ENCODE results near the gene PRSS2. TPM values are rescaled to one million over a fixed set of nuclear protein-coding genes. Genes with fewer than 3 reads are reported as not detected.
A peak's percentile ranks its signal among the peaks of the same experiment; 100 is the strongest.
"Not testable (repeated sequence)": the region's sequence is repeated elsewhere in the genome, so short reads cannot be mapped to it uniquely, and the experiment has no call there.

The PRSS2 gene
- total RNA-seq, result not detected

DNA sequence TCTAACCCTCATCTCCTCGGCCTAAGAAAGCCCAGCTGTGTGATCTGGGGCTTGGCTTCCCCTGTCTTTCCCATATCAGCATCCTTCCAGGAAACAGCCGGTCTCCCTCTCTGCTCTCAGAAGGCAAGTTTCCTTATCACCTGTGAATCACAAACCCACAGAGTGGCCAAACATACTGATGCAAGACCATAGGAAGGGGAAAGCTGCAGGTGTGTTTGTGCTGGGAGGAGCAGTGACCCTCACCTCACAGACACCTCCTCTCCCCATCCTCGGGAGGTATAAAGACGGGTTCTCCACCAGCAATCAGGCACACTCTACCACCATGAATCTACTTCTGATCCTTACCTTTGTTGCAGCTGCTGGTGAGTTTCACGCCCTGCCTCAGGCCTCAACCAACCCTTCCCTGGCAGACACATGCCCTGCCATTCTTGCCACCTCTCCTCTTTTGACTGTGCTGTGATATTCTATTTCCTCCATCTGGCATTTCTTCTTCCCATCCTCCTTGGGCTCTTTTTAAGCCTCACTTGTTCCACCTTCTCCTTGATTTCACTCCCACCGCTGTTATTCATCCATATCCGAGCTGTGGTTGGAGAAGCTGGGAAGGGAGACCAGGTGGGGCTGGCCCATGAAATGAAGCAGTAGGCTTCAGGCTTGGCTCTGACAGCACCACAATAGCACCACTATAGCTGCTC lies at the start of gene PRSS2:
Gene PRSS2 (plus strand): TSS at position 310 of the 692 bp plus-strand sequence. CDS start 13 bp downstream, at position 323.
- no peak for ATAC-seq

DNA sequence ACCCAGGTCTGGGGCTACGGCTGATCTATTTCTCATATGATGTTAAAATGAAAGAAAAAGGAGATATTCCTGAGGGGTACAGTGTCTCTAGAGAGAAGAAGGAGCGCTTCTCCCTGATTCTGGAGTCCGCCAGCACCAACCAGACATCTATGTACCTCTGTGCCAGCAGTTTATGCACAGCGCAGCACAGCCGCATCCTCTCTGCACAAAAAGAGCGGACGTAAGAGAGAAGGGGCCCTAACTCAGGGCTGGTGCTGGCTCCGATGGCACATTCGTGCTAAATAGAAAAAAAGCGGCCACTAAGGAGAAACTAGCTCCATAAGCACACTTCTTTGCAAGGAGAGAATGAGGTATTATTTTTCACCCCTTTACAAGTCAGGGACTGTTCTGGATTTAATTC lies 49.8 kb upstream of the PRSS2 start:
- no peak for ATAC-seq

DNA sequence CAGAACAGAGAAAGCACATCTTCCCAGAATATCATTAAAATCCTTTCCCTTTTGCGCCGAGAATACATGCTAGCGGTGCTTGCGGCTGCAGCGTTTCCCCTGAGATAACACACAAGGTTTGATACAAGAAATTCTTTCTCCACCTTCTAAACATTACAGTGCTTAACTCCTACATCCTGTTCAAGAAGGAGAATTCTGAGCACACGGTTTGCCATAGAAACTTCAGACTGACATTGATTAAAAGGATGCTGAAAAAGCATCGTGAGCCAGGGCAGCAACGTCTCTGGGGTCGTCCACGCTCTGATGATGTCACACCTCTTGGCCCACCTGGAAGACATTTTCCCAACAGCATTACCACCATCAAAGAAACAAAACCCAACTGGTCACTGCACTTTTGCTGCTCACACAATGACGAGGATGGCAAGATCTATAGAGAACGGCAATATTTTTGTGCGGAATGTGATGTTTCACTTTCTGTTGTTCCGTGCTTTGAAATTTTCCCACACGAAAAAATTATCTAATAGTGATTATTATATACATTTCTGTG lies 48.4 kb upstream of the PRSS2 start:
- no peak for ATAC-seq

DNA sequence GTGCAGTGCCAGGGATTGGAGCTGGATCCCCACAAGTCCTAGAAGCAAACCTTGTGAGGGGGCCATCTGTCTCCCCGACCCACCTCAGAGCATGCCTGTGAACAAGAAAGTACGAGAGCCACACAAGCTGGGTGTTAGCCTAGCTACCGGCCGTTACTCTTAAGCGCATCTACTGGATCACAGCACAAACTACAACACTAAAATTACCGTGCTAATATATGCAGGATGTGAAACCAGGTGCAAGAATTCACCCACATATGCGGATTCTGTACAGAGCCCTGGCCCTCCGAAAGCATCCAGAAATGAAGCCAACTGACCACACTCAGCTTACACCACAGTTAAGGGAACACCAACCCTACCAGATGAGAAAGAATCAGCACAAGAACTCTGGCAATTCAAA lies 37.5 kb upstream of the PRSS2 start:
- no peak for ATAC-seq

DNA sequence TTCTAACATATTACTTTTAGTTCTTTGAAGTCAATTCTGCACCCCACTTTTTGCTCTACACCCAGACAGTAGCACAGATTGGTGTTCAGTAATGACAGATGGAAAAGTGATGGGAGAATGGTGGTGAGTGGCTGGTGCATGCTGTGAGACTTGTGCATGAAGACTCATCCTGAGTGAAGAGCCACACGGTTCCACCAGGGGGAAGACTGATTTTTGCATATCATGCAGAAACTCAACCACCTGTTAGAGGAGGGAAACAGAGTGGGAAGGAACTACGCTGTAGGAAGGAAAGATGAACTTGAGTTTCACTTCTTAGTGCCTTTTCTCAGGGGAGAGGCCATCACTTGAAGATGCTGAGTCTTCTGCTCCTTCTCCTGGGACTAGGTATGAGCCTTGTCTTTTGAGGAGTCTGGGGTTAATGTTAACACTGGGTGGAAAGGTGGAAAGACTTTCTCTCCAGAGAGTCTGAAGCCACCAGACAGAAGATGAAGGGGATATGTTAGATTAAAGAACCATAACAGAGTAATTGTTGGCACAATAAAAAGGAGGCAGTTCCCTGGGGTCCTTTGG lies 30.8 kb upstream of the PRSS2 start:
- peak; percentile 32 for ATAC-seq

DNA sequence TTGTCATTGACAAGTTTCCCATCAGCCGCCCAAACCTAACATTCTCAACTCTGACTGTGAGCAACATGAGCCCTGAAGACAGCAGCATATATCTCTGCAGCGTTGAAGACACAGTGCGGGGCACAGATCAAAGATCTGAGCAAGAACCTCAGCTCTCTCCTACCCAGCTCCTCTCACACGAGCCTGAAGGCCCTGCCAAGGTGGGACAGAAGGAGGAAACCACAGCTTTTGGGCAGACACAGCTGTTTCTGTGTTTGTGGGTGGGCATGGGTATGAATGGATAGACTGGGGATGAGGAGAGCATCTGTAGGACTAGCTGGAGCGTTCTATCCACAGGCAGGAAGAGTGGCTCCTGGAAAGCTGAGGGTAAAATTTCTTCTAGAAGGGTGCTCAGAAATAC lies 30.0 kb upstream of the PRSS2 start:
- no peak for ATAC-seq

DNA sequence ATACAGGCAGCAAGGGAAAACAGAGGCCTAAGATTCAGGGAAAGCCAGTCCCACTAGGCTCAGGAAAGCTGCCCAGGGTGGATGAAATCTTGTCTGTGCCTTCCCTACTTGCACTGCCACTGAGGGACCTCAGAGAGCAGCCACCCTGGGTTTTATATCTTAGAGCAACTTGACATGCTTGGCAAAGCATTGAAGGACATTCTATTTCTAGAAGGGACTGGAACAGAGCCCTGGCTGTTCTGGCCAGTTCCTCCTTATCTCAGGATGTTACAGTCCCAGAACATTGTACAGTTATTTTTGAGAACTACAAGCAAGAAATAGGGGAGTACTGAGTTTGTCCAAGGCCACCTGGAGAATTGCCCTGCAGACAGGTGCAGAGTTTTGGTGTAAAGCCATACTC lies 28.8 kb upstream of the PRSS2 start:
- ATAC-seq, result not testable (repeated sequence)

DNA sequence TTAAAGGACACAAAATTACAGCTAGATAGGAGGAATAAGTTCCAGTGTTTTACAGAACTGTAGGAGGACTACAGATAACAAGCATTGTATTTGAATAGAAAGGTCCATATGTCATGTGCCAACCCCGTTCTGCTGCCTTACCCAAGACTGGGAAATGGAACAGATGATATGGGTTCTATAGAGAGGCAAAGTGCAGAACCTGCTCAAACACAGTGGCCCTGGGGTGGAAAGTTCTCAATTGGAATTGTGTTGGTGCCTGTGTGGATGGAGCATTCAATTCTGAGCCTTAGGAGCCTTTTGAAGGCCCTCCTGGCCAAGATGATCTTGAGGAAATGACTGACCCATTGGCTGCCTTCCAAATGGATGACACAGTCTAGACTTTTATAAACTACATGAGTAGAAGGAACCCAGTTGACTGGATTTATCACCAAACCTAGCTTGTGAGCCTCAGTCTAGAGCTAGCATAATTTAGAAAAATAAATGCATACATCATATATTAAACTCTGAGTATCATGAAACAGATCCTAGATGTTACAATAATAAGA lies 25.6 kb upstream of the PRSS2 start:
- ATAC-seq, result no peak

DNA sequence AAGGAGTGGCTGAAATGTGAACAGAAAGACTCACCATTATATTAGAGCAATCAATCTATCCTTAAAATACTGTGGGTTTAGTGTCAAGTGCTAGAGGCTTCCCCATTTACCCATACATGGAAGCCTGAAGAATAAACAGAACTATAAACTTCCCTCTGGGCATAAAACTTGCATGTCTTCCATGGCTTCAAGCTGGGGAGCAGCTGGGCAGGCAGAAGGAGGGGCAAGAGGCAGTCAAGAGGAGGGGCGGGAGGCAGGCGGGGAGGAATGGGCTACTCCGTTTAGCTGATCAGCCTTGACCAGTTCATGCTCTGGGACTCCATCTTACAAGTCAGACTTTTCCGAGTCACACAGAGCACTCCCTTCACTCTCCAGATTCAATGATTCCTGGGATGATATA lies 25.0 kb upstream of the PRSS2 start:
- no peak for ATAC-seq

DNA sequence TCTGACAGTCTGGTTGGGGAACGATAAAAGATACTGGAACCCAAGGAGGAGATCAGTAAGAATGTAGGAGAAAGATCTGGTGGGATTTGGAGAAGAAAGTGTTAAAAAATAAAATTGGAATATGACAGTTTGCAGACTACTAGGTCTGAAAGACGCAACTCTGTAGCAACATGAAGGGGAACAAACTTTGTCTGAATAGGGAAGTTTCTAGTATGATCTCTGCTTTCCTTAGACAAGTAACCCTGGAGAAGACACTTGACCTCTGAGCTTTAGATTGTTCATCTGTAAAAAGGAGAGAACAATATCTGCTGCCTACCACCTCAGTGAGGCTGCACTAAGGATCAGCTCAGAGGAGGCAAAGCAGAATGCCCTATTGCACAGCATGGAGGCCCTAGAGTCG lies 24.5 kb upstream of the PRSS2 start:
- no peak for ATAC-seq

DNA sequence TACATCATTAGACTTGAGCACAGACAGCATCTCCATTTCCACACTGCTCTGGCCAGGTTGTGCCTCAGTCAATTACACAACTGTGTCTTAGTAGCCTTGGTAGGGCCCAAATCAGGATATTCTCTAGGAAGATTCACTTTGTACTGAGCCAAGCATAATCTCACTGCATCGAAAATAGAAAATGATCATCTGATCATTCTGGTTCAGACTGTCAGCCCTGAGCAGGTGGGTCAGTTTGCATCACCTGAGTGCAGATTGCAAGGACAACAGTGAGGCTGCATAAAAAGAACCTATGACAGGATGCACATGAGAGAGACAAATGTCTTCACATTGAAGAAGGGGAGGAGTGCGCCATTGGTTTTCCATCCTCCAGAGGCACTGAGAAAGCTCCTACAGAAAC lies 22.4 kb upstream of the PRSS2 start:
- ATAC-seq, result not testable (repeated sequence)

DNA sequence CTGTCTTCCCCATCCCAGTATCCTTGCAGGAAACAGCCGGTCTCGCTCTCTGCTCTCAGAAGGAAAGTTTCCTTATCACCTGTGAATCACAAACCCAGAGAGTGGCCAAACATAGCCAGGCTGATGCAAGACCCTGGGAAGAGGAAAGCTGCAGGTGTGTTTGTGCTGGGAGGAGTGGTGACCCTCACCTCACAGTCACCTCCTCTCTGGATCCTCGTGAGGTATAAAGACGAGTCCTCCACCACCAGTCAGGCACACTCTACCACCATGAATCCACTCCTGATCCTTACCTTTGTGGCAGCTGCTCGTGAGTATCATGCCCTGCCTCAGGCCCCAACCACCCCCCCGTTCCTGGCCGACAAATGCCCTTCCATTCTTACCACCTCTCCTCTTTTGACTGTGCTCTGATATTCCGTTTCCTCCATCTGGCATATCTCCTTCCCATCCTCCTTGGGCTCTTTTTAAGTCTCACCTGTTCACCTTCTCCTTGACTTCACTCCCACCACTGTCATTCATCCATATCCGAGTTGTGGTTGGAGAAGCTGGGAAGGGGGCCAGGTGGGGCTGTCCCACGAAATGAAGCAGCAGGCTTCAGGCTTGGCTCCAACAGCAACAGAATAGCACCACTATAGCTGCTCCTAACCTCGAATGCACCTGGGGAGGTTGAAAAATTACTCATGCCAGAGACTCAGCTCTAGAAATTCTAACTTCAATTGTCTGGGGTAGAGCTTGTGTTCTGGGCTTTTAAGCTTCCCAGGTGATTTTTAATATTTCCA lies 21.4 kb upstream of the PRSS2 start, which contains the start of gene PRSS1:
Gene PRSS1 (plus strand): TSS at position 255 of the 776 bp plus-strand sequence. CDS start 13 bp downstream, at position 268.
- no peak for ATAC-seq

DNA sequence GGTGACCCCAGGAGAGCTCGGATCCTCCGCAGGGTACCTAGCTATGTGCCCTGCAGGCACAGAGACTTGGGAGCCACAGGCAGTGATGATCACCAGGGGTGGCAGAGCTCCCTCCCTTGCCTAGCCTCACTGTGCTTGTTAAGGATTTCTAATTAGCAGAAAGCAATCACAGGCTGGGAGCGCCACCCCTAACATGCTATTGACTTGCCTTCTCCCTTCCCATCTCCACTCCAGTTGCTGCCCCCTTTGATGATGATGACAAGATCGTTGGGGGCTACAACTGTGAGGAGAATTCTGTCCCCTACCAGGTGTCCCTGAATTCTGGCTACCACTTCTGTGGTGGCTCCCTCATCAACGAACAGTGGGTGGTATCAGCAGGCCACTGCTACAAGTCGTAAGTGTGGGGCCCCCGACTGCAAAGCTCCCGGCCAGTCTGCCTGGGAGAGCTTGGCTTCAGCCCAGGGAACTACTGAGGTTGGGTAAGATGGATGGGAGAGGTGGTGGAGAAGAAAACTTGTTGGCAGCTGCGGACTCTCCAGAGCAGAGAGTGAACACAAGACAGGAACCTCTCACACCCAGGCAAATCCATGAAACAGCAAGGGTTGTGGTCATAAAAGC lies 20.3 kb upstream of the PRSS2 start:
- no peak for ATAC-seq

DNA sequence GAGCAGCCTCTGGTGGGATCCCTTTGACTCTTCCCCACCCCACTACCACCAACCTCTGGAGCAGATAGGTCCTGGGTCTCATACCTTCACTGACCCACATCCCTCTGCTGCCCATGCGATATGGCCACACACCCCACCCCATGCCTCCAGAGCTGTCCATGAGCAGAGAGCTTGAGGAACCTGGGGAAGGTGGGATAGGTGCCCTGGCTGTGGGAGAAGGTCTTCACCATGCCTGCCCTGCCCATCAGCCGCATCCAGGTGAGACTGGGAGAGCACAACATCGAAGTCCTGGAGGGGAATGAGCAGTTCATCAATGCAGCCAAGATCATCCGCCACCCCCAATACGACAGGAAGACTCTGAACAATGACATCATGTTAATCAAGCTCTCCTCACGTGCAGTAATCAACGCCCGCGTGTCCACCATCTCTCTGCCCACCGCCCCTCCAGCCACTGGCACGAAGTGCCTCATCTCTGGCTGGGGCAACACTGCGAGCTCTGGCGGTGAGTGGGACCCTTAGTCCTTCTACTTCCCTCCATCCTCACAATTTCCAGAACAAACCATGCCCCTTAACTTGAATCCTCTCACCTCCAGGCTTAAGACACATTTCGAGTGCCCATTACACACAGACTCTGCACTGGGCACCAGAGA lies 19.1 kb upstream of the PRSS2 start:
- not testable (repeated sequence) for ATAC-seq

DNA sequence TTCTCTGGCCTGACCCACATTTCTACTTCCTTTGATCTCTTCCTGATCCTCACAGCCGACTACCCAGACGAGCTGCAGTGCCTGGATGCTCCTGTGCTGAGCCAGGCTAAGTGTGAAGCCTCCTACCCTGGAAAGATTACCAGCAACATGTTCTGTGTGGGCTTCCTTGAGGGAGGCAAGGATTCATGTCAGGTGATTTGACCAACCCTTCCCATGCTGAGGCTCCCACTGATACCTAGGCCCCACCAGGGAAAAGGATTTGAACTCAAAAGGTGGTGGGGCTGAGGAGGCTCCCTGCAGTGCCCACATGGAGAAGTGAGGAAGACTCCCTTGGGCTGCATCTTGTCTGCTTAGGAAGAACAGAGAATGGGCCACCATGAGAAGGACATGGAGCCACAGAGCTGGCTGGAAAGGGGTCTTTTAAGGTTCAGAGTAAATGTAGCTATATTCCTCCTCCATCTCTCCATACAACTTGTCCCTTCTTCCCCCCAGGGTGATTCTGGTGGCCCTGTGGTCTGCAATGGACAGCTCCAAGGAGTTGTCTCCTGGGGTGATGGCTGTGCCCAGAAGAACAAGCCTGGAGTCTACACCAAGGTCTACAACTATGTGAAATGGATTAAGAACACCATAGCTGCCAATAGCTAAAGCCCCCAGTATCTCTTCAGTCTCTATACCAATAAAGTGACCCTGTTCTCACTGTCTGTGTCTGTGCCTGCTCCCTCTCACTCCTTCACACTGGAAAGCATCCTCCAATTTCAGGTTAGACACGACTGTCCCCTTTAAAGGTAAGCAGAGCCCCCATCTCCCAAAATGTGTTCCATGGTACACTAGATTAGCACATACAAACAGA lies 18.2 kb upstream of the PRSS2 start:
- ATAC-seq, result no peak

DNA sequence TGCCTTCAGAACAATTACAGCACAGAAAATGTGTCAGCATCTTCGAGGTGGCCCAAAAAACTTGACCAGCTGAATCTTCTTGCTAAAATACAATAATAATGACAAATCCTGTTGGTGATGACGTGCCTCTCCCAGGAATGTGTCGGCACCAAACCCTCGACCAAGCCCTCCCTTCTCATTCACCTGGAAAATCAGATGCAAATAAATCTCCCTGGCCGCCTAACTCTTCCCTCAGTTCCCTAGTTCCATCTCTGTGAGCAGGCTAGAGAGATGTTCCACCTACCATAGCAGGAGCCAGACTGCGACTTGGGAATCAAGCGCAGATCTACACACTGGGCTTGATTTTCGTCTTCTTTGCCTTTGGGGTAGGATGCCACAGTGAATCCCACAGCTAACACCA lies 17.4 kb upstream of the PRSS2 start:
- ATAC-seq, result no peak

DNA sequence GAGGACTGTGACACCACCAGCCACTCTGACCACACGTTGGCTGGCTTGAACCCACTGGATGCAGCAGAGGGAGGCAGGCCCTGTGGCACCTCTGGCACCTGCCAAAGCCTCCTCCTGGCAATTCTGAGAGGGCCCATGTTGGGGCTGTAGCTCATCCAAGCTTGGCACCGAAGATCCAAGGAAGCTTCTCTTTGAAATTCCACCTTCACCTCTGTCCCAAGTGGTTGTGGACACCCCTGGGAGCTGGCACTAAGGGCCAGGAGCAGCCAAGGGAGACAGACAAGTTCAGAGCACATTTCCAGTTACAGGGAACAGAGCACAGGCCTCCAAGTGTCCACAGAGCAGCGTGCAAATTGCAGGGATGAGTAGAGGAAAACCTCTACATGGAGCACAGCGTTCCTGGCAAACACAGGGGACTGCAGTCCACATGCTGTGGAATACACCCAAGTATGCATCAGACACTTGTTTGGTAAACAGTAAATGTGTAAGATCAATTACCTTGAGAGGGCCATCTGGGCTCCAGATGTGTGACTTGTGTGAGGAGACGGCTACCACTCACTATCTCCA lies 16.8 kb upstream of the PRSS2 start:
- ATAC-seq, result not testable (repeated sequence)

DNA sequence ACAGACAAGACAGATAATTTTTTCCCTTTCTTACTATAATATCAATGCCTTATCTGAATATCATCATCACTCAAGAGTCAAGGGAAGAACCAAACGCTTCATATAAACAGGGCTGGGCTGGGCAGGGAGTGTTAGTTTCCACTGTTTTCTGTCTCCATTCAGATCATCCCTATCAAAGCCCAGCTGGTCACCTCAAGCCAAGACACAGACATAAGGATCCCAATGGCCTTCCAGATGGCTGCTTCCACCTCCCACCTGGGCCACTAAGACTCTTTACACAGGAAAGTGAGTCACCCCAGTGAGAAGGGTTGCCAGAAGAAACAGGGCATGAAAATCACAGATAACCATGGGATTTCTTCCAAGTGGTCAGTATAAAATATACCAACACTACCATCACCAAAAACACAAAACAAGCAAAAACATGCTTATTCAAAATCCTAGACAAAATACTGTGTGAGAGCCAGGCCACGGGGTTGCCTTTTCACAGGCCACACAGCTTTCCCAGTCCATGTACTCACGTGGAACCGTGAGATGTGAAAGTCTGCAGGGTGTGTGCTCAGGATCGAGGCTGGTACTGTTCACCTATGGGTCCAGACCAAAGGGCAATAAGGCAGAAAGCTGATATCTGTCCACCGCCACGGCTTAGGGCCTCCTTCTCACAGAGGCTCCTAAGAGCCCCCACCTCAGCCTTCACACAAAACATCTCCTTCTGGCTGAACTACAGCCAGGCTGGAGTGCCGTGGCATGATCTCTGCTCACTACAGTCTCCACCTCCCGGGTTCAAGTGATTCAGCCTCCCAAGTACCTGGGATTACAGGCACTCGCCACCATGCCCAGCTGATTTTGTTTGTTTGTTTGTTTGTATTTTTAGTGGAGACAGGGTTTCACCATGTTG lies 15.8 kb upstream of the PRSS2 start:
- ATAC-seq, result peak; percentile 24

DNA sequence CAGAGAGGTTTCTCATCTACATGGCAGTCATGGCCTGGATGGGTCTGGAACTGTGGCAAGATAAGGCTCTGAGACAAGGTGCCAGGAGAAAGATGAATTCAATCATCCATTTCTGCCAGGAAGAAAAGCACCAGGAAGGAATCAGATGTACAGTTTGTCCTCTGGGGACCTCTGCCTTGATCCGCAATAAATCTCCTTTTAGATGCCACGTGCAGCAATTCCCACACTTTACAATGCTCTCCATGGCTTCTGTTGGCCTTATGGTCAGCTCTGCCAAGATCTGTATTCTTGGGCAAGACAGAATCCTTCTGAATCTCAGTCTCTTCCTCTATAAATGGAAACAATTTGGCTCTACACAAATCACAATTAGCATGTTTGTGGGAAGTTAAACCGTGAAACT lies 12.5 kb upstream of the PRSS2 start:
- not testable (repeated sequence) for ATAC-seq

DNA sequence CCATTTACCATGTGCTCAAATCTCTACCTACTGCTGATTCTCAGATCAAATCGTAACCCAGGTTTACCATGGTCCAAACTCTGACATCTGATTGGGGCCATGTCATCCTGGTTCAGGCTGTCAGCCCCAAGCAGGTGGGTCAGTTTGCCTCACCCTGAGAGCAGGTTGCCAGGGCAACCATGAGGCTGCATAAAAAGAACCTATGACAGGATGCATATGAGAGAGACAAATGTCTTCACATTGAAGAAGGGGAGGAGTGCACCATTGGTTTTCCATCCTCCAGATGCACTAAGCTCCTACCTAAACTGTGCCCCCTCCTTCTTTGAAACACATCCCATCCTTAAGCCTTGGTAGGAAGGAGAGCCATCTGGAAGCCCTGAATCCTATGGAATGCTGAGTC lies 11.3 kb upstream of the PRSS2 start:
- no peak for ATAC-seq

Measured in esophagus mucosa (tissue), 1 donor.